H9 (cell line): ENCODE data around the gene LPCAT4. TPM values are rescaled to one million over a fixed set of nuclear protein-coding genes. Genes with fewer than 3 reads are reported as not detected.
A peak's percentile ranks its signal among the peaks of the same experiment; 100 is the strongest.

Experiments
- DNase-seq: peaks from one replicate; pipeline ENCODE4 v3.0.0-alpha.2; 2017
- H2AFZ ChIP-seq: one replicate; pipeline ENCODE4 v1.6.1; 2013; ENCODE audit warnings: mild to moderate bottlenecking, low read length, control low read depth, moderate library complexity
- H2AK5ac ChIP-seq: 2 replicates; pipeline ENCODE4 v1.6.1; 2013; ENCODE audit warnings: low read length, control low read depth, mixed read lengths; ENCODE audit not compliant: insufficient read length
- H2BK120ac ChIP-seq: one replicate; pipeline ENCODE4 v1.6.1; 2013; ENCODE audit warnings: low read depth, mild to moderate bottlenecking, low read length, control low read depth, inconsistent platforms; ENCODE audit not compliant: poor library complexity, severe bottlenecking
- H2BK12ac ChIP-seq: 2 replicates; pipeline ENCODE4 v1.6.1; 2013; ENCODE audit warnings: low read length, control low read depth, mixed read lengths, low read depth; ENCODE audit not compliant: insufficient read length
- H2BK15ac ChIP-seq: 2 replicates; pipeline ENCODE4 v1.6.1; 2013; ENCODE audit warnings: low read depth, low read length, control low read depth
- H2BK20ac ChIP-seq: one replicate; pipeline ENCODE4 v1.6.1; 2013; ENCODE audit warnings: low read depth, mild to moderate bottlenecking, low read length, control low read depth, inconsistent platforms; ENCODE audit not compliant: poor library complexity, severe bottlenecking
- H2BK5ac ChIP-seq: 2 replicates; pipeline ENCODE4 v1.6.1; 2013; ENCODE audit warnings: low read length, control low read depth, mixed read lengths; ENCODE audit not compliant: insufficient read length
- H3K14ac ChIP-seq: 2 replicates; pipeline ENCODE4 v1.6.1; 2013; ENCODE audit warnings: low read length, control low read depth; ENCODE audit not compliant: insufficient read depth
- H3K18ac ChIP-seq: 2 replicates; pipeline ENCODE4 v1.6.1; 2013; ENCODE audit warnings: low read depth, mild to moderate bottlenecking, mixed read lengths, low read length, control low read depth; ENCODE audit not compliant: insufficient read length
- H3K23ac ChIP-seq: 2 replicates; pipeline ENCODE4 v1.6.1; 2013; ENCODE audit warnings: low read length, control low read depth, mixed read lengths, low read depth; ENCODE audit not compliant: insufficient read length
- H3K23me2 ChIP-seq: 2 replicates; pipeline ENCODE4 v1.6.1; 2013; ENCODE audit warnings: low read depth, mild to moderate bottlenecking, mixed read lengths, low read length, control low read depth; ENCODE audit not compliant: insufficient read length, poor library complexity, severe bottlenecking
- H3K27ac ChIP-seq: 2 replicates; pipeline ENCODE4 v1.5.1; 2013; ENCODE audit warnings: low read length, control low read depth, mixed read lengths, low read depth; ENCODE audit not compliant: insufficient read length
- H3K27me3 ChIP-seq: 2 replicates; pipeline ENCODE4 v1.6.1; 2013; ENCODE audit warnings: low read length, control low read depth, inconsistent platforms; ENCODE audit not compliant: insufficient read depth
- H3K4ac ChIP-seq: 2 replicates; pipeline ENCODE4 v1.6.1; 2013; ENCODE audit warnings: low read depth, mild to moderate bottlenecking, control low read depth, inconsistent platforms, low read length, moderate library complexity
- H3K4me1 ChIP-seq: 2 replicates; pipeline ENCODE4 v1.6.1; 2013; ENCODE audit warnings: low read length, control low read depth, inconsistent platforms; ENCODE audit not compliant: insufficient read depth
- H3K4me2 ChIP-seq: 2 replicates; pipeline ENCODE4 v1.6.1; 2013; ENCODE audit warnings: low read length, control low read depth, mixed read lengths; ENCODE audit not compliant: insufficient read length, insufficient read depth
- H3K56ac ChIP-seq: 2 replicates; pipeline ENCODE4 v1.6.1; 2013; ENCODE audit warnings: low read depth, mild to moderate bottlenecking, mixed read lengths, low read length, control low read depth; ENCODE audit not compliant: insufficient read length
- H3K79me1 ChIP-seq: 2 replicates; pipeline ENCODE4 v1.6.1; 2013; ENCODE audit warnings: low read depth, mild to moderate bottlenecking, moderate library complexity, low read length, control low read depth, inconsistent platforms; ENCODE audit not compliant: insufficient read depth, poor library complexity, severe bottlenecking
- H3K79me2 ChIP-seq: 2 replicates; pipeline ENCODE4 v1.6.1; 2013; ENCODE audit warnings: low read length, control low read depth, inconsistent platforms; ENCODE audit not compliant: insufficient read depth
- H3K9ac ChIP-seq: 2 replicates; pipeline ENCODE4 v1.6.1; 2013; ENCODE audit warnings: low read length, control low read depth, mixed read lengths; ENCODE audit not compliant: insufficient read length; ENCODE audit errors: extremely low read depth
- H3K9me3 ChIP-seq: one replicate; pipeline ENCODE4 v1.6.1; 2013; ENCODE audit warnings: low read depth, low read length, inconsistent platforms; ENCODE audit not compliant: control insufficient read depth
- H3T11ph ChIP-seq: one replicate; pipeline ENCODE4 v1.6.1; 2013; ENCODE audit warnings: mild to moderate bottlenecking, low read length, control low read depth, inconsistent platforms
- H4K20me1 ChIP-seq: one replicate; pipeline ENCODE4 v1.6.1; 2013; ENCODE audit not compliant: control insufficient read depth, insufficient read length, insufficient read depth
- H4K5ac ChIP-seq: 2 replicates; pipeline ENCODE4 v1.6.1; 2013; ENCODE audit warnings: low read depth, mild to moderate bottlenecking, mixed read lengths, low read length, control low read depth; ENCODE audit not compliant: insufficient read length
- H4K8ac ChIP-seq: replicated peaks from 2 replicates; pipeline ENCODE4 v1.6.1; 2013; ENCODE audit warnings: low read length, control low read depth, mixed read lengths, low read depth; ENCODE audit not compliant: insufficient read length
- H4K91ac ChIP-seq: 2 replicates; pipeline ENCODE4 v1.6.1; 2013; ENCODE audit warnings: low read depth, mild to moderate bottlenecking, moderate library complexity, mixed read lengths, low read length, control low read depth; ENCODE audit not compliant: insufficient read length
- H3K27ac Mint-ChIP-seq, 3 experiments: 2 replicates in 2 of 3; 3 replicates in 1 of 3; pipeline ENCODE4 v1.8.0; 2020 to 2021; ENCODE audit warnings: mixed read lengths in 3 of 3, mild to moderate bottlenecking in 1 of 3, moderate library complexity in 1 of 3
- H3K27me3 Mint-ChIP-seq: 2 replicates; pipeline ENCODE4 v1.8.0; 2021; ENCODE audit warnings: low read depth, mild to moderate bottlenecking, moderate library complexity, mixed read lengths
- H3K36me3 Mint-ChIP-seq, 3 experiments: 2 replicates in 2 of 3; 3 replicates in 1 of 3; pipeline ENCODE4 v1.8.0; 2020 to 2021; ENCODE audit warnings: low read depth in 3 of 3, mixed read lengths in 3 of 3; ENCODE audit not compliant: insufficient read depth in 1 of 3
- H3K4me1 Mint-ChIP-seq, 2 experiments: 2 replicates each; pipeline ENCODE4 v1.8.0; 2020; ENCODE audit warnings: mixed read lengths in 2 of 2
- H3K4me3 Mint-ChIP-seq, 2 experiments: 2 replicates in 1 of 2; 3 replicates in 1 of 2; pipeline ENCODE4 v1.8.0; 2020 to 2021; ENCODE audit warnings: mild to moderate bottlenecking in 2 of 2, mixed read lengths in 2 of 2, moderate library complexity in 1 of 2
- H3K9me3 Mint-ChIP-seq, 2 experiments: 2 replicates in 1 of 2; 3 replicates in 1 of 2; pipeline ENCODE4 v1.8.0; 2020; ENCODE audit warnings: mild to moderate bottlenecking in 2 of 2, mixed read lengths in 2 of 2, moderate library complexity in 1 of 2
- WGBS: extraction: QIAGEN DNeasy Blood & Tissue Kit; methylation state at CpG from one replicate; pipeline ENCODE4 v1.1.7; 2013; ENCODE audit warnings: missing lambda C conversion rate, low lambda C conversion rate, mixed read lengths; ENCODE audit not compliant: insufficient read length; ENCODE audit errors: extremely low coverage; 5-methylcytosine and 5-hydroxymethylcytosine counted together
- total RNA-seq: library from RNA; stranded (reverse); gene quantifications from 2 replicates; pipeline ENCODE4 v1.2.1, GENCODE V29; 2021
- TF ChIP-seq, protein P1 (sequence below): fragments of 200-600 bp; sonication (generic); conservative IDR thresholded peaks from 3 replicates; pipeline ENCODE4 v1.8.0; 2021; ENCODE audit warnings: antibody characterized with exemption, mild to moderate bottlenecking

Gene LPCAT4
- total RNA-seq, 1 experiment from 2014 or later = 71.1 TPM

DNA sequence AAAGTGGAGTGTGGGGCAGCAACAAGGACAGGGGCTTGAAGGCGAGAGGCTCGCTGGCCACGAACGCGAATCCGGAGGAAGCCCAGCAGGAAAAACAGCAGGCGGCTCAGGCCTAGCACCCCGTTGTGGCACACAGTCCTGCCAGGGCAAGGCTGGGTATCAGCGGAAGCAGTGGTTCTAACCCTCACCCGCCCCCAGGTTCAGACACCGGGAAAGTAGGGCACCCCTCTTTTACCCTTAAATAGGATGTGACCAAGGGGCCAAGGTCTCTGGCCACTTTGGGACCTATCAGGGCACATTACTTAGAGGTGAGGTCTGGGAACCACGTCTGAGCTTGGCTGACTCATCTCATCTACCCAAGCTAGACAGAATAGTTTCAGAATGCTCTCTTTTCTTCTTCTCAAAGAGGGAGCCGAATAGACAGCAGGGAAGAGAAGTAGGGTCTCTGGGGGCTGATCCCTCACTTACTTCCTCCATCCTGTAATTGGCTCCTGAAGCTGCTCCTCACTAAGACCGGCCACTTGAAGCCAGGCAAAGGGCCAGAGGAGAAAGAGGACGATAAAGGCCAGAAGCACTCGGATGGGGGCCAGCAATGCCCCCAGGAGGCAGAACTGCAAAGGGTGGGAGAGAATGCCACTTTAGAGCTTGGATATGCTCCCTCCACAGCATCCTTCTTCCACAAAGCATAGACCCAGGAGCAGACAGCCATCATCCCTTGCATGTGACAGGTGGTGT is 1.7 kb downstream of the LPCAT4 start:
- no peak overlapping the region for H3T11ph ChIP-seq
- H4K8ac ChIP-seq = no peak overlapping the region
- H2BK12ac ChIP-seq = no peak overlapping the region
- H2AK5ac ChIP-seq = no peak overlapping the region
- no peaks in the 10 kb centered on the region; a peak in 1 of 5 replicates for H3K9me3 Mint-ChIP-seq
- H2BK120ac ChIP-seq = no peak overlapping the region
- H4K91ac ChIP-seq = no peak overlapping the region
- H2BK20ac ChIP-seq = no peak overlapping the region
- H3K4me1 ChIP-seq = peaks cover 6% of the 10 kb centered on the region; the same call in 1 of the 2 replicates
- peak overlapping the region; percentile 96 to 97 for H3K4me3 Mint-ChIP-seq
- H3K36me3 Mint-ChIP-seq = peaks cover 14 to 35% (median 34%) of the 10 kb centered on the region in 3 experiments; a peak in 6 of 7 replicates
- no peak overlapping the region for H3K4ac ChIP-seq
- peak overlapping the region in 1 of 3 experiments; percentile 65; a peak in 1 of 7 replicates for H3K27ac Mint-ChIP-seq
- no peak overlapping the region for H3K9ac ChIP-seq
- TF ChIP-seq, protein P1, sequence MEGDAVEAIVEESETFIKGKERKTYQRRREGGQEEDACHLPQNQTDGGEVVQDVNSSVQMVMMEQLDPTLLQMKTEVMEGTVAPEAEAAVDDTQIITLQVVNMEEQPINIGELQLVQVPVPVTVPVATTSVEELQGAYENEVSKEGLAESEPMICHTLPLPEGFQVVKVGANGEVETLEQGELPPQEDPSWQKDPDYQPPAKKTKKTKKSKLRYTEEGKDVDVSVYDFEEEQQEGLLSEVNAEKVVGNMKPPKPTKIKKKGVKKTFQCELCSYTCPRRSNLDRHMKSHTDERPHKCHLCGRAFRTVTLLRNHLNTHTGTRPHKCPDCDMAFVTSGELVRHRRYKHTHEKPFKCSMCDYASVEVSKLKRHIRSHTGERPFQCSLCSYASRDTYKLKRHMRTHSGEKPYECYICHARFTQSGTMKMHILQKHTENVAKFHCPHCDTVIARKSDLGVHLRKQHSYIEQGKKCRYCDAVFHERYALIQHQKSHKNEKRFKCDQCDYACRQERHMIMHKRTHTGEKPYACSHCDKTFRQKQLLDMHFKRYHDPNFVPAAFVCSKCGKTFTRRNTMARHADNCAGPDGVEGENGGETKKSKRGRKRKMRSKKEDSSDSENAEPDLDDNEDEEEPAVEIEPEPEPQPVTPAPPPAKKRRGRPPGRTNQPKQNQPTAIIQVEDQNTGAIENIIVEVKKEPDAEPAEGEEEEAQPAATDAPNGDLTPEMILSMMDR = no peak
- peak overlapping the region; percentile 76 for H3K4me2 ChIP-seq
- no peak overlapping the region for H3K56ac ChIP-seq
- peaks cover 9% of the 10 kb centered on the region for H3K79me1 ChIP-seq
- no CpG with 5 or more reads among the region's 16 CpGs for WGBS
- peaks cover 21 to 30% of the 10 kb centered on the region in 2 experiments for H3K4me1 Mint-ChIP-seq
- H3K9me3 ChIP-seq = no peaks in the 10 kb centered on the region
- no peak overlapping the region for H3K23ac ChIP-seq
- H4K20me1 ChIP-seq = no peaks in the 10 kb centered on the region
- no peak overlapping the region for H2AFZ ChIP-seq
- H4K5ac ChIP-seq = no peak overlapping the region
- H3K18ac ChIP-seq = no peak overlapping the region
- no peak overlapping the region for H3K27ac ChIP-seq
- H3K27me3 ChIP-seq = no peaks in the 10 kb centered on the region
- H2BK5ac ChIP-seq = no peak overlapping the region
- peaks cover 6% of the 10 kb centered on the region; the same call in 1 of the 2 replicates for H3K79me2 ChIP-seq
- H3K14ac ChIP-seq = no peak overlapping the region
- peaks cover 12% of the 10 kb centered on the region for H3K23me2 ChIP-seq
- H2BK15ac ChIP-seq = no peak overlapping the region
- no peaks in the 10 kb centered on the region; the same call in 1 of the 2 replicates for H3K27me3 Mint-ChIP-seq
- DNase-seq = no peak
